Endothelial cell of umbilical vein (primary cell): Measurements from ENCODE around the gene TLR6.

Source experiments
- CTCF ChIP-seq, 2 donors: IDR thresholded peaks; 1 replicate in 1 of 2; 2 replicates in 1 of 2; pipeline ENCODE4 v1.5.1; 2011; ENCODE audit warnings: low read length in 2 of 2, mild to moderate bottlenecking in 2 of 2, moderate library complexity in 2 of 2, control low read depth in 1 of 2, inconsistent platforms in 1 of 2, low read depth in 1 of 2; ENCODE audit not compliant: insufficient read depth in 1 of 2; ENCODE audit errors: extremely low read depth in 1 of 2
- EZH2 ChIP-seq: IDR thresholded peaks from 2 replicates; pipeline ENCODE4 v1.6.1; 2012; ENCODE audit warnings: borderline replicate concordance, low read depth, mild to moderate bottlenecking, moderate library complexity, low read length, inconsistent platforms; ENCODE audit not compliant: severe bottlenecking
- FOS ChIP-seq: IDR thresholded peaks from 2 replicates; pipeline ENCODE4 v1.6.1; 2011; ENCODE audit warnings: mild to moderate bottlenecking, low read length, moderate library complexity, borderline replicate concordance; ENCODE audit not compliant: insufficient read depth
- GATA2 ChIP-seq: IDR thresholded peaks from 2 replicates; pipeline ENCODE4 v1.7.0; 2011; ENCODE audit warnings: low read depth, mild to moderate bottlenecking, moderate library complexity, mixed read lengths, low read length; ENCODE audit not compliant: insufficient read length, insufficient read depth
- MAX ChIP-seq: IDR thresholded peaks from 2 replicates; pipeline ENCODE4 v1.6.1; 2011; ENCODE audit not compliant: insufficient read depth, insufficient read length
- MYC ChIP-seq: IDR thresholded peaks from one replicate; pipeline ENCODE4 v1.6.1; 2011; ENCODE audit warnings: mild to moderate bottlenecking, low read depth, low read length
- POLR2A ChIP-seq: IDR thresholded peaks from 2 replicates; pipeline ENCODE4 v1.6.1; 2012; ENCODE audit warnings: low read depth, mild to moderate bottlenecking, control low read depth, low read length
- POLR2AphosphoS5 ChIP-seq: IDR thresholded peaks from 2 replicates; pipeline ENCODE4 v1.6.1; 2012; ENCODE audit warnings: low read depth, mild to moderate bottlenecking, control low read depth, low read length, moderate library complexity; ENCODE audit not compliant: insufficient read depth

- TF ChIP-seq EZH2: no peak
- TF ChIP-seq POLR2A: no peak
- TF ChIP-seq CTCF (IDR thresholded peaks at IDR 0.05; ENCODE audit: extremely low read depth in 1 of 2, insufficient read depth in 1 of 2, low read depth in 1 of 2, low read length in 2 of 2): no peak
- TF ChIP-seq MAX: no peak
- TF ChIP-seq MYC: no peak
- TF ChIP-seq POLR2AphosphoS5: no peak
- no peak for TF ChIP-seq FOS
- TF ChIP-seq GATA2: no peak
Measured at GRCh38 chr4:38855466-38855865, 1.2 kb downstream of the TLR6 start.
